HepG2 (cell line): ENCODE data around the gene TTLL1. TPM values are rescaled to one million over a fixed set of nuclear protein-coding genes. Genes with fewer than 3 reads are reported as not detected.

ENCODE experiments used
- BHLHE40 ChIP-seq: IDR thresholded peaks from 2 replicates; pipeline ENCODE4 v1.6.1; 2011; ENCODE audit warnings: low read length, improper control_type of control experiment
- BORCS8-MEF2B ChIP-seq: sonication (generic); formaldehyde crosslinking; IDR thresholded peaks from 2 replicates; pipeline ENCODE4 v1.8.0; 2022; ENCODE audit warnings: mild to moderate bottlenecking, missing genetic modification reagents
- FOSL2 ChIP-seq: sonication (generic); formaldehyde crosslinking; IDR thresholded peaks from 2 replicates; pipeline ENCODE4 v1.4.0; 2020; ENCODE audit warnings: missing genetic modification reagents
- GATA4 ChIP-seq: sonication (generic); IDR thresholded peaks from 2 replicates; pipeline ENCODE4 v1.6.1; 2016; ENCODE audit warnings: antibody characterized with exemption, low read depth, borderline replicate concordance
- MEIS2 ChIP-seq: sonication (generic); formaldehyde crosslinking; IDR thresholded peaks from 2 replicates; pipeline ENCODE4 v1.9.0; 2021; ENCODE audit warnings: mild to moderate bottlenecking, missing genetic modification reagents
- NCOR1 ChIP-seq: fragments of 200-600 bp; sonication (generic); IDR thresholded peaks from 2 replicates; pipeline ENCODE4 v1.7.0; 2017; ENCODE audit warnings: antibody characterized with exemption, low read length, borderline replicate concordance
- NR2F2 ChIP-seq: IDR thresholded peaks from 2 replicates; pipeline ENCODE4 v1.6.1; 2012; ENCODE audit warnings: low read depth, inconsistent platforms, borderline replicate concordance
- PBX2 ChIP-seq: IDR thresholded peaks from 2 replicates; pipeline ENCODE4 v1.6.1; 2016; ENCODE audit warnings: control low read depth
- RARA ChIP-seq: IDR thresholded peaks from 2 replicates; pipeline ENCODE4 v1.6.1; 2016; ENCODE audit warnings: missing genetic modification reagents, missing compliant biosample characterization
- SALL1 ChIP-seq: sonication (generic); formaldehyde crosslinking; IDR thresholded peaks from 2 replicates; pipeline ENCODE4 v1.8.0; 2022; ENCODE audit warnings: mild to moderate bottlenecking, missing genetic modification reagents
- TEAD3 ChIP-seq: optimal IDR thresholded peaks from 2 replicates; pipeline ENCODE3; 2016; ENCODE audit warnings: borderline replicate concordance
- ZFY ChIP-seq: sonication (generic); formaldehyde crosslinking; IDR thresholded peaks from 2 replicates; pipeline ENCODE4 v1.4.0; 2020; ENCODE audit warnings: missing genetic modification reagents
- ZNF768 ChIP-seq: sonication (generic); formaldehyde crosslinking; IDR thresholded peaks from 2 replicates; pipeline ENCODE4 v1.4.0; 2020; ENCODE audit warnings: missing genetic modification reagents
- polyA plus RNA-seq, 8 experiments: library from polyadenylated mRNA; depleted of rRNA in 3 of 8; stranded (reverse) in 7 of 8; unstranded in 1 of 8; fragments of >200 nt; fragmentation: Illumina TruSeq in 4 of 8; extraction: Trizol in 4 of 8; gene quantifications; 2 replicates each; pipeline versions ENCODE4 v1.2.1 to v1.2.3, GENCODE V29; 2011 to 2016; ENCODE audit warnings: low read depth in 4 of 8, missing spikeins in 1 of 8, mixed read lengths in 1 of 8; ENCODE audit not compliant: insufficient read depth in 1 of 8
- total RNA-seq, 5 experiments: library from RNA; depleted of rRNA; stranded (reverse); fragments of >200 nt; fragmentation: Illumina TruSeq; extraction: Trizol; gene quantifications; 2 replicates each; pipeline ENCODE4 v1.2.3, GENCODE V29; 2016; ENCODE audit warnings: low read depth in 1 of 5
- TF ChIP-seq, protein P1 (sequence below): sonication (generic); formaldehyde crosslinking; IDR thresholded peaks from 2 replicates; pipeline ENCODE4 v1.5.0; 2020; ENCODE audit warnings: mild to moderate bottlenecking, missing genetic modification reagents, borderline replicate concordance
- TF ChIP-seq, protein P2 (sequence below): sonication (generic); formaldehyde crosslinking; IDR thresholded peaks from 2 replicates; pipeline ENCODE4 v1.4.0; 2020; ENCODE audit warnings: mild to moderate bottlenecking, missing genetic modification reagents, borderline replicate concordance
- TF ChIP-seq, protein P3 (sequence below): sonication (generic); formaldehyde crosslinking; IDR thresholded peaks from 2 replicates; pipeline ENCODE4 v1.9.0; 2021; ENCODE audit warnings: missing genetic modification reagents, borderline replicate concordance

The TTLL1 gene
- total and polyA plus RNA-seq, 2 of the 13 experiments (the other 11 are each of a cell fraction or from before 2014, with no cell fraction given): 1.6 to 5.3 TPM

- TF ChIP-seq GATA4: peak; percentile 16; the same call in 1 of the 2 replicates
- TF ChIP-seq NR2F2: 0 out of 2 replicates have a peak, but pooled peaks have one; percentile 21
- peak; percentile 97 for TF ChIP-seq BHLHE40
- TF ChIP-seq TEAD3 (CRISPR knock-in tag): peak; percentile 31
- TF ChIP-seq PBX2: peak; percentile 55; the same call in 1 of the 2 replicates
- 0 out of 2 replicates have a peak, but pooled peaks have one; percentile 37 for TF ChIP-seq BORCS8-MEF2B
- peak; percentile 46; the same call in 1 of the 2 replicates for TF ChIP-seq SALL1 (CRISPR knock-in tag)
- TF ChIP-seq, protein P1, sequence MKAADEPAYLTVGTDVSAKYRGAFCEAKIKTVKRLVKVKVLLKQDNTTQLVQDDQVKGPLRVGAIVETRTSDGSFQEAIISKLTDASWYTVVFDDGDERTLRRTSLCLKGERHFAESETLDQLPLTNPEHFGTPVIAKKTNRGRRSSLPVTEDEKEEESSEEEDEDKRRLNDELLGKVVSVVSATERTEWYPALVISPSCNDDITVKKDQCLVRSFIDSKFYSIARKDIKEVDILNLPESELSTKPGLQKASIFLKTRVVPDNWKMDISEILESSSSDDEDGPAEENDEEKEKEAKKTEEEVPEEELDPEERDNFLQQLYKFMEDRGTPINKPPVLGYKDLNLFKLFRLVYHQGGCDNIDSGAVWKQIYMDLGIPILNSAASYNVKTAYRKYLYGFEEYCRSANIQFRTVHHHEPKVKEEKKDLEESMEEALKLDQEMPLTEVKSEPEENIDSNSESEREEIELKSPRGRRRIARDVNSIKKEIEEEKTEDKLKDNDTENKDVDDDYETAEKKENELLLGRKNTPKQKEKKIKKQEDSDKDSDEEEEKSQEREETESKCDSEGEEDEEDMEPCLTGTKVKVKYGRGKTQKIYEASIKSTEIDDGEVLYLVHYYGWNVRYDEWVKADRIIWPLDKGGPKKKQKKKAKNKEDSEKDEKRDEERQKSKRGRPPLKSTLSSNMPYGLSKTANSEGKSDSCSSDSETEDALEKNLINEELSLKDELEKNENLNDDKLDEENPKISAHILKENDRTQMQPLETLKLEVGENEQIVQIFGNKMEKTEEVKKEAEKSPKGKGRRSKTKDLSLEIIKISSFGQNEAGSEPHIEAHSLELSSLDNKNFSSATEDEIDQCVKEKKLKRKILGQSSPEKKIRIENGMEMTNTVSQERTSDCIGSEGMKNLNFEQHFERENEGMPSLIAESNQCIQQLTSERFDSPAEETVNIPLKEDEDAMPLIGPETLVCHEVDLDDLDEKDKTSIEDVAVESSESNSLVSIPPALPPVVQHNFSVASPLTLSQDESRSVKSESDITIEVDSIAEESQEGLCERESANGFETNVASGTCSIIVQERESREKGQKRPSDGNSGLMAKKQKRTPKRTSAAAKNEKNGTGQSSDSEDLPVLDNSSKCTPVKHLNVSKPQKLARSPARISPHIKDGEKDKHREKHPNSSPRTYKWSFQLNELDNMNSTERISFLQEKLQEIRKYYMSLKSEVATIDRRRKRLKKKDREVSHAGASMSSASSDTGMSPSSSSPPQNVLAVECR: peak; percentile 51; the same call in 1 of the 2 replicates
- TF ChIP-seq NCOR1: peak; percentile 41; the same call in 1 of the 2 replicates
- TF ChIP-seq, protein P2, sequence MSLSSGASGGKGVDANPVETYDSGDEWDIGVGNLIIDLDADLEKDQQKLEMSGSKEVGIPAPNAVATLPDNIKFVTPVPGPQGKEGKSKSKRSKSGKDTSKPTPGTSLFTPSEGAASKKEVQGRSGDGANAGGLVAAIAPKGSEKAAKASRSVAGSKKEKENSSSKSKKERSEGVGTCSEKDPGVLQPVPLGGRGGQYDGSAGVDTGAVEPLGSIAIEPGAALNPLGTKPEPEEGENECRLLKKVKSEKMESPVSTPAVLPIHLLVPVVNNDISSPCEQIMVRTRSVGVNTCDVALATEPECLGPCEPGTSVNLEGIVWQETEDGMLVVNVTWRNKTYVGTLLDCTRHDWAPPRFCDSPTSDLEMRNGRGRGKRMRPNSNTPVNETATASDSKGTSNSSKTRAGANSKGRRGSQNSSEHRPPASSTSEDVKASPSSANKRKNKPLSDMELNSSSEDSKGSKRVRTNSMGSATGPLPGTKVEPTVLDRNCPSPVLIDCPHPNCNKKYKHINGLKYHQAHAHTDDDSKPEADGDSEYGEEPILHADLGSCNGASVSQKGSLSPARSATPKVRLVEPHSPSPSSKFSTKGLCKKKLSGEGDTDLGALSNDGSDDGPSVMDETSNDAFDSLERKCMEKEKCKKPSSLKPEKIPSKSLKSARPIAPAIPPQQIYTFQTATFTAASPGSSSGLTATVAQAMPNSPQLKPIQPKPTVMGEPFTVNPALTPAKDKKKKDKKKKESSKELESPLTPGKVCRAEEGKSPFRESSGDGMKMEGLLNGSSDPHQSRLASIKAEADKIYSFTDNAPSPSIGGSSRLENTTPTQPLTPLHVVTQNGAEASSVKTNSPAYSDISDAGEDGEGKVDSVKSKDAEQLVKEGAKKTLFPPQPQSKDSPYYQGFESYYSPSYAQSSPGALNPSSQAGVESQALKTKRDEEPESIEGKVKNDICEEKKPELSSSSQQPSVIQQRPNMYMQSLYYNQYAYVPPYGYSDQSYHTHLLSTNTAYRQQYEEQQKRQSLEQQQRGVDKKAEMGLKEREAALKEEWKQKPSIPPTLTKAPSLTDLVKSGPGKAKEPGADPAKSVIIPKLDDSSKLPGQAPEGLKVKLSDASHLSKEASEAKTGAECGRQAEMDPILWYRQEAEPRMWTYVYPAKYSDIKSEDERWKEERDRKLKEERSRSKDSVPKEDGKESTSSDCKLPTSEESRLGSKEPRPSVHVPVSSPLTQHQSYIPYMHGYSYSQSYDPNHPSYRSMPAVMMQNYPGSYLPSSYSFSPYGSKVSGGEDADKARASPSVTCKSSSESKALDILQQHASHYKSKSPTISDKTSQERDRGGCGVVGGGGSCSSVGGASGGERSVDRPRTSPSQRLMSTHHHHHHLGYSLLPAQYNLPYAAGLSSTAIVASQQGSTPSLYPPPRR (CRISPR knock-in tag): peak; percentile 33; the same call in 1 of the 2 replicates
- TF ChIP-seq, protein P3, sequence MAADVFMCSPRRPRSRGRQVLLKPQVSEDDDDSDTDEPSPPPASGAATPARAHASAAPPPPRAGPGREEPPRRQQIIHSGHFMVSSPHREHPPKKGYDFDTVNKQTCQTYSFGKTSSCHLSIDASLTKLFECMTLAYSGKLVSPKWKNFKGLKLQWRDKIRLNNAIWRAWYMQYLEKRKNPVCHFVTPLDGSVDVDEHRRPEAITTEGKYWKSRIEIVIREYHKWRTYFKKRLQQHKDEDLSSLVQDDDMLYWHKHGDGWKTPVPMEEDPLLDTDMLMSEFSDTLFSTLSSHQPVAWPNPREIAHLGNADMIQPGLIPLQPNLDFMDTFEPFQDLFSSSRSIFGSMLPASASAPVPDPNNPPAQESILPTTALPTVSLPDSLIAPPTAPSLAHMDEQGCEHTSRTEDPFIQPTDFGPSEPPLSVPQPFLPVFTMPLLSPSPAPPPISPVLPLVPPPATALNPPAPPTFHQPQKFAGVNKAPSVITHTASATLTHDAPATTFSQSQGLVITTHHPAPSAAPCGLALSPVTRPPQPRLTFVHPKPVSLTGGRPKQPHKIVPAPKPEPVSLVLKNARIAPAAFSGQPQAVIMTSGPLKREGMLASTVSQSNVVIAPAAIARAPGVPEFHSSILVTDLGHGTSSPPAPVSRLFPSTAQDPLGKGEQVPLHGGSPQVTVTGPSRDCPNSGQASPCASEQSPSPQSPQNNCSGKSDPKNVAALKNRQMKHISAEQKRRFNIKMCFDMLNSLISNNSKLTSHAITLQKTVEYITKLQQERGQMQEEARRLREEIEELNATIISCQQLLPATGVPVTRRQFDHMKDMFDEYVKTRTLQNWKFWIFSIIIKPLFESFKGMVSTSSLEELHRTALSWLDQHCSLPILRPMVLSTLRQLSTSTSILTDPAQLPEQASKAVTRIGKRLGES (CRISPR knock-in tag): peak; percentile 82; the same call in 1 of the 2 replicates
- TF ChIP-seq ZNF768 (CRISPR knock-in tag): 0 out of 2 replicates have a peak, but pooled peaks have one; percentile 25
- peak; percentile 99 for TF ChIP-seq FOSL2 (CRISPR knock-in tag)
- peak; percentile 80; the same call in 1 of the 2 replicates for TF ChIP-seq MEIS2 (CRISPR knock-in tag)
- TF ChIP-seq RARA: peak; percentile 34; the same call in 1 of the 2 replicates
- TF ChIP-seq ZFY (CRISPR knock-in tag): peak; percentile 25; the same call in 1 of the 2 replicates
Measured at GRCh38 chr22:43104056-43104625, 14.9 kb upstream of the TTLL1 start (continued).
